DOHH2 (cell line): ENCODE results near the gene LACTBL1.

Source experiments
- H3F3A ChIP-seq: fragments of 200-600 bp; sonication (generic), shearing (Covaris generic); 2 replicates; pipeline ENCODE4 v1.6.0; 2016; ENCODE audit warnings: antibody characterized with exemption, mild to moderate bottlenecking; ENCODE audit not compliant: control insufficient read depth, insufficient read depth
- H3K27ac ChIP-seq: fragments of 200-600 bp; sonication (generic); 2 replicates; pipeline ENCODE4 v1.5.1; 2014; ENCODE audit warnings: low read depth, mild to moderate bottlenecking, low read length, moderate library complexity
- H3K27me3 ChIP-seq: fragments of 200-600 bp; sonication (generic); 2 replicates; pipeline ENCODE4 v1.6.1; 2014; ENCODE audit warnings: mild to moderate bottlenecking, low read length, mixed read lengths; ENCODE audit not compliant: control insufficient read depth
- H3K36me3 ChIP-seq: fragments of 200-600 bp; sonication (generic); 2 replicates; pipeline ENCODE4 v1.6.1; 2014; ENCODE audit warnings: mild to moderate bottlenecking, low read length, moderate library complexity, mixed read lengths; ENCODE audit not compliant: control insufficient read depth
- H3K4me1 ChIP-seq: fragments of 200-600 bp; sonication (generic); 2 replicates; pipeline ENCODE4 v1.6.1; 2014; ENCODE audit warnings: mild to moderate bottlenecking, low read length, mixed read lengths; ENCODE audit not compliant: control insufficient read depth
- H3K4me2 ChIP-seq: fragments of 200-600 bp; sonication (generic); 2 replicates; pipeline ENCODE4 v1.6.0; 2014; ENCODE audit warnings: mild to moderate bottlenecking, low read length, moderate library complexity
- H3K4me3 ChIP-seq: fragments of 200-600 bp; sonication (generic); 2 replicates; pipeline ENCODE4 v1.5.1; 2014; ENCODE audit warnings: mild to moderate bottlenecking, low read length, mixed read lengths
- H3K79me2 ChIP-seq: fragments of 200-600 bp; sonication (generic); 2 replicates; pipeline ENCODE4 v1.6.1; 2014; ENCODE audit warnings: mild to moderate bottlenecking, low read length, mixed read lengths; ENCODE audit not compliant: control insufficient read depth
- H3K9me2 ChIP-seq: fragments of 200-600 bp; sonication (generic); replicated peaks from 2 replicates; pipeline ENCODE4 v1.6.1; 2014; ENCODE audit warnings: mild to moderate bottlenecking, low read length, mixed read lengths; ENCODE audit not compliant: control insufficient read depth
- H3K9me3 ChIP-seq: fragments of 200-600 bp; sonication (generic); 2 replicates; pipeline ENCODE4 v1.6.1; 2014; ENCODE audit warnings: antibody characterized with exemption, low read length, mixed read lengths; ENCODE audit not compliant: control insufficient read depth, insufficient read depth
- H4K20me1 ChIP-seq: fragments of 200-600 bp; sonication (generic); 2 replicates; pipeline ENCODE4 v1.6.0; 2014; ENCODE audit warnings: low read depth, mild to moderate bottlenecking, antibody characterized with exemption, low read length, moderate library complexity; ENCODE audit not compliant: control insufficient read depth, insufficient read depth
- CTCF ChIP-seq: fragments of 200-600 bp; sonication (generic); IDR thresholded peaks from one replicate; pipeline ENCODE4 v1.5.1; 2014; ENCODE audit warnings: antibody characterized with exemption, mild to moderate bottlenecking, low read depth, low read length; ENCODE audit not compliant: poor library complexity, severe bottlenecking
- EZH2phosphoT487 ChIP-seq: fragments of 200-600 bp; sonication (generic); IDR thresholded peaks from 2 replicates; pipeline ENCODE4 v1.6.1; 2017; ENCODE audit warnings: borderline replicate concordance, mild to moderate bottlenecking, antibody characterized with exemption, low read length, moderate library complexity, mixed read lengths

Gene LACTBL1

GRCh38 chr1:22907528-22907927 lies 65.1 kb downstream of the LACTBL1 start:
- no peaks in the 10 kb centered on the region for H3K4me1 ChIP-seq
- no peaks in the 10 kb centered on the region for H3K36me3 ChIP-seq
- no peak for TF ChIP-seq CTCF
- TF ChIP-seq EZH2phosphoT487, result no peak
- H3K27ac ChIP-seq, result no peak overlapping the region
- H4K20me1 ChIP-seq, result no peaks in the 10 kb centered on the region
- no peaks in the 10 kb centered on the region for H3K9me3 ChIP-seq
- H3K79me2 ChIP-seq, result no peaks in the 10 kb centered on the region
- no peaks in the 10 kb centered on the region for H3F3A ChIP-seq
- H3K9me2 ChIP-seq, result no peaks in the 10 kb centered on the region
- no peak overlapping the region for H3K4me2 ChIP-seq
- H3K4me3 ChIP-seq, result no peak overlapping the region
- peaks cover 5% of the 10 kb centered on the region; the same call in 1 of the 2 replicates for H3K27me3 ChIP-seq

GRCh38 chr1:22906968-22907367 lies 65.7 kb downstream of the LACTBL1 start:
- TF ChIP-seq CTCF (no peak), EZH2phosphoT487 (no peak)
- no peaks in the 10 kb centered on the region for H4K20me1 ChIP-seq
- H3K79me2 ChIP-seq, result no peaks in the 10 kb centered on the region
- H3F3A ChIP-seq, result no peaks in the 10 kb centered on the region
- no peak overlapping the region for H3K4me2 ChIP-seq
- H3K4me3 ChIP-seq, result no peak overlapping the region
- no peaks in the 10 kb centered on the region for H3K9me2 ChIP-seq
- no peak overlapping the region for H3K27ac ChIP-seq
- H3K4me1 ChIP-seq, result no peaks in the 10 kb centered on the region
- H3K9me3 ChIP-seq, result no peaks in the 10 kb centered on the region
- H3K36me3 ChIP-seq, result no peaks in the 10 kb centered on the region
- peaks cover 10% of the 10 kb centered on the region; the same call in 1 of the 2 replicates for H3K27me3 ChIP-seq

GRCh38 chr1:22903113-22903512 lies 69.6 kb downstream of the LACTBL1 start:
- Histone ChIP-seq H3K9me3 (no peaks in the 10 kb centered on the region), H3F3A (no peaks in the 10 kb centered on the region), H3K4me3 (no peak overlapping the region), H3K27ac (no peak overlapping the region), H3K36me3 (no peaks in the 10 kb centered on the region), H4K20me1 (no peaks in the 10 kb centered on the region), H3K9me2 (no peaks in the 10 kb centered on the region), H3K4me2 (no peak overlapping the region), H3K4me1 (no peaks in the 10 kb centered on the region), H3K27me3 (peaks cover 25% of the 10 kb centered on the region), H3K79me2 (no peaks in the 10 kb centered on the region)
- TF ChIP-seq CTCF, result no peak
- TF ChIP-seq EZH2phosphoT487, result no peak
